ENCODE results near the gene CRYBG1.
"Not testable (repeated sequence)": the region's sequence is repeated elsewhere in the genome, so short reads cannot be mapped to it uniquely, and the experiment has no call there.

The CRYBG1 gene

DNA sequence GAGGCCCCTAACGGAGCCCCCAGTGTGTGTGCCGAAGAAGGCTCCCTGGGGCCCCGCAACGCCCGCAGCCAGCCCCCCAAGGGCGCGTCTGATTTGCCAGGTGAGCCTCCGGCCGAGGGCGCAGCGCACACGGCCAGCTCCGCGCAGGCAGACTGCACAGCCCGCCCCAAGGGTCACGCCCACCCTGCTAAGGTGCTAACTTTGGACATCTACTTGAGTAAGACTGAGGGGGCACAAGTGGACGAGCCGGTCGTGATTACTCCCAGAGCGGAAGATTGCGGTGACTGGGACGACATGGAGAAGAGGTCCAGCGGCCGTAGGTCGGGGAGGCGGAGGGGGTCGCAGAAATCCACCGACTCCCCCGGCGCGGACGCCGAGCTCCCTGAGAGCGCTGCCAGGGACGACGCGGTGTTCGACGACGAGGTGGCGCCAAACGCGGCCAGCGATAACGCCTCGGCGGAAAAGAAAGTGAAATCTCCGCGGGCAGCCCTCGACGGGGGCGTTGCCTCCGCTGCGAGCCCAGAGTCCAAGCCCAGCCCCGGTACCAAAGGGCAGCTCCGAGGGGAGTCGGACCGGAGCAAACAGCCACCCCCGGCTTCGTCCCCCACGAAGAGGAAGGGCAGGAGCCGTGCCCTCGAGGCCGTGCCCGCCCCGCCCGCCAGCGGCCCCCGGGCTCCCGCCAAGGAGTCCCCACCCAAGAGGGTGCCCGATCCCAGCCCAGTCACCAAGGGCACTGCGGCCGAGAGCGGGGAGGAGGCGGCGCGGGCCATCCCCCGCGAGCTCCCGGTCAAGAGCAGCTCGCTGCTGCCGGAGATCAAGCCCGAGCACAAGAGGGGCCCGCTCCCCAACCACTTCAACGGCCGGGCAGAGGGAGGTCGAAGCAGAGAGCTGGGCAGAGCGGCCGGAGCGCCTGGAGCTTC is 151.8 kb downstream of the CRYBG1 start:
- POLR2A ChIA-PET, result interaction anchor here (0.6 to 1.3 kb wide), 3 partner anchors 9 to 27 kb away, joined by 3 to 6 read pairs (median 4); no protein-coding TSS in a partner anchor
- CTCF ChIA-PET, result interaction anchor here (0.7 to 3.9 kb wide), 20 partner anchors 10 to 467 kb away, joined by 3 to 26 read pairs (median 4); no protein-coding TSS in a partner anchor
- DNase-seq (ENCODE audit: extremely low spot score), result peak; percentile 81
- TF ChIP-seq, protein P1, sequence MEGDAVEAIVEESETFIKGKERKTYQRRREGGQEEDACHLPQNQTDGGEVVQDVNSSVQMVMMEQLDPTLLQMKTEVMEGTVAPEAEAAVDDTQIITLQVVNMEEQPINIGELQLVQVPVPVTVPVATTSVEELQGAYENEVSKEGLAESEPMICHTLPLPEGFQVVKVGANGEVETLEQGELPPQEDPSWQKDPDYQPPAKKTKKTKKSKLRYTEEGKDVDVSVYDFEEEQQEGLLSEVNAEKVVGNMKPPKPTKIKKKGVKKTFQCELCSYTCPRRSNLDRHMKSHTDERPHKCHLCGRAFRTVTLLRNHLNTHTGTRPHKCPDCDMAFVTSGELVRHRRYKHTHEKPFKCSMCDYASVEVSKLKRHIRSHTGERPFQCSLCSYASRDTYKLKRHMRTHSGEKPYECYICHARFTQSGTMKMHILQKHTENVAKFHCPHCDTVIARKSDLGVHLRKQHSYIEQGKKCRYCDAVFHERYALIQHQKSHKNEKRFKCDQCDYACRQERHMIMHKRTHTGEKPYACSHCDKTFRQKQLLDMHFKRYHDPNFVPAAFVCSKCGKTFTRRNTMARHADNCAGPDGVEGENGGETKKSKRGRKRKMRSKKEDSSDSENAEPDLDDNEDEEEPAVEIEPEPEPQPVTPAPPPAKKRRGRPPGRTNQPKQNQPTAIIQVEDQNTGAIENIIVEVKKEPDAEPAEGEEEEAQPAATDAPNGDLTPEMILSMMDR (IDR thresholded peaks at IDR 0.05; ENCODE audit: control extremely low read depth, extremely low read depth, low read depth, missing control alignments), result peak; percentile 59

DNA sequence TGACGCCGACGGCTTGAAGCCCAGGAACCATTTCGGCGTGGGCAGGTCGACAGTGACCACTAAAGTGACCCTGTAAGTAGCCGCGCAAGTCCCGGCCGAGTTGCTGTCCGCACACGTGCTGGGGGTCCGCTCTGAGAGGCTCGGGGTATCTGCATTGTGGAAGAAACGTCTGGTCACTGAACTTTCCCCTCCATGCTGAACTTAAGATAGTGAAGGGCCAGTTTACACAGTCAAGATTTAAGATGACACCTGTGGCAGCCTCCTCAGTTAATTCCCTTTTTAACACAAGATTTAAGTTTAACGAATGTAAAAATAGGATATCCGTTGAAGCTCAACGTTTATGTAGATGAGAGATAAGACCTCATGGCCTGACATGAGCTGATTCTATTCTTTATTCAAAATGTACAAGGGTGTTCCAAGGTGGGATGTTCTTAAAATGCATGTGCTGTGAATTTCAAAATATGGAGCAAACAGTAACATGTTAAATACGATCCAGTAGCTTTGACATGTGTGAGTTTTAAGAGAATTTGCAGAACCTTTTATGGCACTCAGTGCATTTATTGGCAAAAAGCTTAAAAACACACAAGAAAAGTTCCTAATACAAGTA is 152.6 kb downstream of the CRYBG1 start:
- ChIA-PET POLR2A (interaction anchor here (0.7 kb wide), 1 partner anchor 65 kb away, joined by 3 read pairs; no protein-coding TSS in a partner anchor), CTCF (interaction anchor here (0.8 to 3.9 kb wide), 15 partner anchors 9 to 71 kb away, joined by 3 to 26 read pairs (median 7); no protein-coding TSS in a partner anchor)
- no peak for DNase-seq (ENCODE audit: extremely low spot score)
- TF ChIP-seq, protein P1 (IDR thresholded peaks at IDR 0.05; ENCODE audit: control extremely low read depth, extremely low read depth, low read depth, missing control alignments), result no peak

DNA sequence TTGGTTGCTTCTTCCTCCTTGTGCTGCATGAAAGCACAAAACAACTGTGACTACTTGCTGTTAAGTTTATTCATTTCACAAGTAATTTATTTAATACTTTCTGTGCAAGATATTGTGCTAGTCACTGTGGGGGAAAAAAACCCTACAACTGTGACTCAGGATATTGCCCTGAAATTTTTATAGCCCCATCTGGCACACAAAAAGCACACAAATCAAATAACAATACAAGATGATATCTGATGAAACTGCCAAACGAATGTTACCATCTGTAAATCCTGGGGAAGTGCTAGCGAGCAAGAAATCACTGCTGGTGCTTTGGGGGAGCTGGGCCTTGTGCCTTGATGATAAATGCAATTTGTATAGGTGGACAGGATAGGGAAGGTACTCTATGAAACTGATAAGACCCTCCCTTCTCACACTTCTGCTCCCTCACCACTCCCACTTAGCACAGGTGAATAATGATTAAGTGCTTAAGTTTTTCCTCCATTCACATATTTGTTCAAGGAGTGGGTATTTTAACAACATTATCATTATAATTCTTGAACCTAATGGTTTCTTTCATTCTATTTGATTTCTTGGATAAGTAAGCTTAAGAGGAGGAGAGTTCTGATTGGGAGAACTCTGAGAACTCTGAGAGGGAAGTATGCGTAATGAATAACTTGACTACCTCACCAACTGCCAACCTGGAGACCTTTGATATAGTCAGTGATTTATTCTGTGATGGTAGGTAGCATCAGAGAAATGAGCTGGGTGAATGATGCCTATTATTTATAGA is 153.5 kb downstream of the CRYBG1 start:
- no peak for DNase-seq (ENCODE audit: extremely low spot score)
- ChIA-PET CTCF (interaction anchor here (1.1 to 3.9 kb wide), 6 partner anchors 11 to 71 kb away, joined by 3 to 26 read pairs (median 10); no protein-coding TSS in a partner anchor), POLR2A (no interaction called here)
- TF ChIP-seq, protein P1 (IDR thresholded peaks at IDR 0.05; ENCODE audit: control extremely low read depth, extremely low read depth, low read depth, missing control alignments), result no peak

DNA sequence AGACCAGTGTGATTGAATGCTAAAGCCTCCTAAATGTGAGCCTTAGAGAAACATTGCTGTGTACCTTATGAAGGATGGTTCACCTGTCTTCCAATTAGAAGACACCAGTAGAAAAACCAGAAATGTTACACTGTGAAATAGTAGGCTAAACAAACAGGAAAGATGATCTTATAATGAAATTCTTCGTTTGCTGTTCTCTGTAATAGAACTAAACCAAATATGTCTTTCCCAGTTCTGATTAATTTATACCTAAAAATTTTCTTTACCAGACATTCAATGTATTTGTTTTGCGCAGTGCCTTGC is 154.0 kb downstream of the CRYBG1 start:
- ChIA-PET POLR2A (no interaction called here), CTCF (interaction anchor here (1.1 kb wide), 1 partner anchor 48 kb away, joined by 3 read pairs; no protein-coding TSS in a partner anchor)
- TF ChIP-seq, protein P1 (IDR thresholded peaks at IDR 0.05; ENCODE audit: control extremely low read depth, extremely low read depth, low read depth, missing control alignments), result no peak
- DNase-seq (ENCODE audit: extremely low spot score), result no peak

DNA sequence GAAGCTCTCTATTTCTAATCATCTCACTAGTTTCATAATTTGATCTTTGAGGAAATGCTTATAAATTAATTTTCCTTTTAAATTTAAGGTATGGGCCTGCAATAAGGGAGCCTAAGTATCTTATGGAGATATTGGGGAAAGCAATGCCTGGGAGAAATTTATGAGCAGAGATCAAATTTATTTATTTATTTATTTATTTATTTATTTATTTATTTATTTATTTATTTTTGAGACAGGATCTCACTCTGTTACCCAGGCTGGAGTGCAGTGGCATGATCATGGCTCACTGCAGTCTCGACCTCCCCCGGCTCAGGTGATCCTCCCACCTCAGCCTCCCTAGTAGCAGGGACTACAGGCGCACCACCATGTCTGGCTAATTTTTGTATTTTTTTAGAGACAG is 155.1 kb downstream of the CRYBG1 start:
- POLR2A ChIA-PET; DNase-seq (ENCODE audit: extremely low spot score): not testable (repeated sequence)
- CTCF ChIA-PET, result interaction anchor here (1.9 kb wide), 1 partner anchor 30 kb away, joined by 4 read pairs; no protein-coding TSS in a partner anchor

DNA sequence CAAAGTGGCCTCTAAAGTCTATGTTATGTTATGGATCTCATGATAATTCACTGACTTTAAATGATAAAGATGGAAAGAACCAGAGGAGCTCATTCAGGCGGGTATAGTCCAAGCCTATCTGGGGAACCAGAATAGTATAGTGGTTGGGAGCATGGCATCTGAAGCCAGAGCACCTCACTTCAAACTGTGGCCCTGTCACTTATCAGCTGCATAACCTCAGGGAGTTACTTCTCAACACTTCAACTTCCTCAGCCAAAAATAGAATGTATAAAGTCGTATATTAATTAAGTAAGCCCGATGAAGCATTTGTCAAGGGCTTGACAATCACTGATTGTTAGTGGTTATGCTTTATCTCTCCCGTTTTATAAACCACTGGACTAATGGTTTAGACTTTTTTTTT is 156.1 kb downstream of the CRYBG1 start:
- CTCF ChIA-PET, result interaction anchor here (1.5 to 1.9 kb wide), 3 partner anchors 28 to 177 kb away, joined by 3 to 5 read pairs (median 4); no protein-coding TSS in a partner anchor
- POLR2A ChIA-PET, result interaction anchor here (0.6 to 0.7 kb wide), 2 partner anchors 469 to 553 kb away, joined by 3 to 5 read pairs; no protein-coding TSS in a partner anchor
- TF ChIP-seq, protein P1 (IDR thresholded peaks at IDR 0.05; ENCODE audit: control extremely low read depth, extremely low read depth, low read depth, missing control alignments), result no peak
- DNase-seq (ENCODE audit: extremely low spot score), result no peak
